HG02840 (cell line): ENCODE results near the gene CFAP77.

Source experiments
- ATAC-seq: cut with Tn5 transposase; IDR thresholded peaks from one replicate; pipeline ENCODE4 v1.9.1; 2021; ENCODE audit warnings: mild to moderate bottlenecking, moderate library complexity, moderate number of reproducible peaks; ENCODE audit not compliant: unreplicated experiment, low FRiP score

The CFAP77 gene

GRCh38 chr9:132572921-132573320, 162.9 kb downstream of the CFAP77 start:
- no peak for ATAC-seq

GRCh38 chr9:132575005-132575609, 165.1 kb downstream of the CFAP77 start:
- no peak for ATAC-seq

GRCh38 chr9:132575811-132576210, 165.8 kb downstream of the CFAP77 start:
- ATAC-seq: no peak

- ATAC-seq: no peak
These were observed 167.1 kb downstream of the CFAP77 start for GRCh38 chr9:132577119-132577518.

- ATAC-seq: no peak
These were observed 168.4 kb downstream of the CFAP77 start for GRCh38 chr9:132578367-132578932.

- ATAC-seq: no peak
These were observed 169.4 kb downstream of the CFAP77 start for GRCh38 chr9:132579427-132579798.

GRCh38 chr9:132582276-132582785, 172.3 kb downstream of the CFAP77 start, which contains the start of gene BARHL1:
TSS of gene BARHL1 (plus strand) at chr9:132582606. CDS start at chr9:132582798, 192 bp downstream.
- no peak for ATAC-seq

GRCh38 chr9:132582786-132583583, 173.0 kb downstream of the CFAP77 start:
- no peak for ATAC-seq

- no peak for ATAC-seq
These were observed 173.7 kb downstream of the CFAP77 start for GRCh38 chr9:132583584-132584304.

- no peak for ATAC-seq
These were observed 174.9 kb downstream of the CFAP77 start for GRCh38 chr9:132584601-132585560.

GRCh38 chr9:132585954-132586829, 176.2 kb downstream of the CFAP77 start:
- ATAC-seq: no peak

- no peak for ATAC-seq
These were observed 177.0 kb downstream of the CFAP77 start for GRCh38 chr9:132586830-132587591.

- no peak for ATAC-seq
These were observed 177.6 kb downstream of the CFAP77 start for GRCh38 chr9:132587592-132587955.

- ATAC-seq: no peak
These were observed 178.1 kb downstream of the CFAP77 start for GRCh38 chr9:132588098-132588497.

GRCh38 chr9:132588501-132589147, 178.6 kb downstream of the CFAP77 start:
- no peak for ATAC-seq

GRCh38 chr9:132589148-132590036, 179.4 kb downstream of the CFAP77 start:
- ATAC-seq: no peak

GRCh38 chr9:132590037-132590317, 180.0 kb downstream of the CFAP77 start:
- ATAC-seq: no peak
